Fibroblast of skin of back (primary cell): ENCODE measurements around the gene OR7A17. TPM values are rescaled to one million over a fixed set of nuclear protein-coding genes. Genes with fewer than 3 reads are reported as not detected.

Experiments used
- DNase-seq: peaks from one replicate; pipeline ENCODE4 v3.0.0-alpha.2; 2013
- polyA plus RNA-seq, 2 experiments: library from polyadenylated mRNA; unstranded; fragments of 120-200 nt; gene quantifications; one replicate each; pipeline ENCODE4 v1.2.1, GENCODE V29; 2013; ENCODE audit not compliant: insufficient read length in 2 of 2

Gene OR7A17
- polyA plus RNA-seq (2013, experiment 1 of 2; ENCODE audit: insufficient read length), result not detected
- not detected for polyA plus RNA-seq (2013, experiment 2 of 2; ENCODE audit: insufficient read length)

DNA sequence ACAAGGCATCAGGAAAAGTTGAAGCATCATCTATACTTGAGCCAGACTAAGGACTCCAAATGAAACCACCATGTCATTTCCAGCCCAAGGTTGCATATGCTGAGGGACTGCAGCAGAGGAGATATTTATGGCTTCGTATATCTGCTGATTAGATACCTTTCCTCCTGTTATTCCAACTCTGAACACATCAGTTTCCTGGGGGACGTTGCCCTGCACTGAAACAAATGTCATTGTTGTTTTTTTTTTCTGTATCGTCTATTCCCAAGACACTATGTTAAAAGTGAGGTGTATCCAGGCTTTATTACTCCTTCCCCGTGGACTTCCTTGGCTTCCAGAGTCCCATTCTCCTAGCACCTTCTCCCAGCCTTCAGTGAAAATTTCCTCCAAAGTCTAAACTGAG lies at the start of gene OR7A17:
Gene OR7A17 (minus strand): TSS at position 101 of the 400 bp plus-strand sequence. CDS start 4,777 bp downstream, outside the sequence.
- no peak for DNase-seq

DNA sequence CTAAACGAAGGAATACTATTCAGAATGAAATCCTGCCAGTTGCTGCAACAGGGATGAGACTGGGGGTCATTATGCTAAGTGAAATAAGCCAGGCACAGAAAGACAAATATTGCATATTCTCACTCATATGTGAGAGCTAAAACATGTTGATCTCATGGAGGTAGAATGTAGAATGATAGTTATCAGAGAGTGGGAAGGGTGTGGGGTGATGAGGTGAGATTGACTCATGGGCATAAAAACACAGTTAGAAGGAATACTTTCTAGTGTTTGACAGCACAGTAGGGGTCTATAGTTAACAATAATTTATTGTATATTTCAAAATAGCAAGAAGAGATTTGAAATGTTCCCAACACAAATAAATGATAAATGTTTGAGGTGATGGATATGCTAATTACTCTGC lies 47.6 kb upstream of the OR7A17 start:
- DNase-seq, result no peak

DNA sequence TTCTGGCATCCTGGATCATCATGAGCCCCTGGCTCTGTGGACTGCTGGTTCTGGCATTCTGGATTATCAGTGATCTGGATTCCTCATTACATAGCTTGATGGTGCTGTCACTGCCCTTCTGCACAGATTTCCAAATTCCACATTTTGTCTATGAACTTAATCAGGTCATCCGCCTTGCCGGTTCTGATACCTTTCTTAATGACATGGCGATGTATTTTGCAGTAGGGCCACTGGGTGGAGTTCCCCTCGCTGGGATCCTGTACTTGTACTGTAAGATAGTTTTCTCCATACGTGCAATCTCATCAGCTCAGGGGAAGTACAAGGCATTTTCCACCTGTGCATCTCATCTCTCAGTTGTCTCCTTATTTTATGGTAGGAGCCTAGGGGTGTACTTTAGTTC lies 30.9 kb upstream of the OR7A17 start:
- DNase-seq, result no peak

DNA sequence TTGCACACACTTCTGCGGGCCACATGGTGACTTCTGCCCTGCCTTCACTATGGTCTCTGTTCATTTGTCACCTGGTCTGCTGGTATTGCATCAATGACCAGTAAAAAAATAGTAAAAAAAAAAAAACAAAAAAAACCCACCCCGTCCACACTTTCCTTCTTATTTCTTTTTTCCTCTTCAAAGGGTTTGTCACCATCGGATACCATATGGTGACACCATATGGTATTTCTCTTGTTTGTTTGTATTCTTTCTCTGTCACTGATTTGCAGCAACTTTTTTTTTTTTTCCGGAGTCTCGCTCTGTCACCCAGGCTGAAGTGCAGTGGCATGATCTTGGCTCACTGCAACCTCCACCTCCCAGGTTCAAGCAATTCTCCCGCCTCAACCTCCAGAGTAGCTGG lies 29.2 kb upstream of the OR7A17 start:
- no peak for DNase-seq

DNA sequence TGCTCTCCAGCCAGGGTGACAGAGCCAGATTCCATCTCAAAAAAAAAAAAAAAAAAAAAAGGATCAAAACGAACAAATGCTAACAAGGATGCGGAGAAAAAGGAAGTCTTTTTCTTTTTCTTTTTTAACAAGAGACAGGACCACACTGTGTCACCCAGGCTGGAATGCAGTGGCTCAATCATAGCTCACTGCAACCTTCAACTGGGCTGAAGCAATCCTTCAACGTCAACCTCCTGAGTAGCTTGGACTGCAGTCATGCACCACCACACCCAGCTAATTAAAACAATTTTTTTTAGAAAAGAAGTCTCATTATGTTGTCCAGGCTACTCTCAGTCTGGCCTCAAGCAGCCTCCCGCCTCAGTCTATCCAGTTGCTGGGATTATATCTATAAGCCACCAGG lies 20.8 kb upstream of the OR7A17 start:
- no peak for DNase-seq

DNA sequence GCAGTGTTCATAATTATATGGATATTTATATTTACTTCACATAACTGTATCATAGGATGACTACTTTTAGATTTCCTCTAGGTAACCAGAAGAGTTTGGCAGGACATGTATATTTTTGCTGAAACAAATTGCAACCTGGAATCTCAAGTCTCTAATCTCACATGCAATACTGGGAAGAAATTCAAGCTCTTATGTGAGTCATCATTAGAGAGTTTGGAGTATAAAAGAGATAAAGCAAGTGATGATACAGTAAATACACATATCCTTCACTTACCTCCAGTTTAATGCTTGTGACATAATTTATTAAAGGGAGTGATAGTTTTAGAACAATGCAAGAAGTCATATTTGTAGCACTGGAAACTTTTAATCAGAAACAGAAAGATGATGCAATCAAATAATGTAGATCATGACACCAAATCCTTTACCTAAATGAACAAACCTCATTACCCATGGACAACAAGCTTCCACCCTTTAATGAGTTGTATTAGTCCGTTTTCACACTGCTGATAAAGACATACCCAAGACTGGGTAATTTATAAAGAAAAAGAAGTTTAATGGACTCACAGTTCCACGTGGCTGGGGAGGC lies 15.8 kb upstream of the OR7A17 start:
- no peak for DNase-seq

DNA sequence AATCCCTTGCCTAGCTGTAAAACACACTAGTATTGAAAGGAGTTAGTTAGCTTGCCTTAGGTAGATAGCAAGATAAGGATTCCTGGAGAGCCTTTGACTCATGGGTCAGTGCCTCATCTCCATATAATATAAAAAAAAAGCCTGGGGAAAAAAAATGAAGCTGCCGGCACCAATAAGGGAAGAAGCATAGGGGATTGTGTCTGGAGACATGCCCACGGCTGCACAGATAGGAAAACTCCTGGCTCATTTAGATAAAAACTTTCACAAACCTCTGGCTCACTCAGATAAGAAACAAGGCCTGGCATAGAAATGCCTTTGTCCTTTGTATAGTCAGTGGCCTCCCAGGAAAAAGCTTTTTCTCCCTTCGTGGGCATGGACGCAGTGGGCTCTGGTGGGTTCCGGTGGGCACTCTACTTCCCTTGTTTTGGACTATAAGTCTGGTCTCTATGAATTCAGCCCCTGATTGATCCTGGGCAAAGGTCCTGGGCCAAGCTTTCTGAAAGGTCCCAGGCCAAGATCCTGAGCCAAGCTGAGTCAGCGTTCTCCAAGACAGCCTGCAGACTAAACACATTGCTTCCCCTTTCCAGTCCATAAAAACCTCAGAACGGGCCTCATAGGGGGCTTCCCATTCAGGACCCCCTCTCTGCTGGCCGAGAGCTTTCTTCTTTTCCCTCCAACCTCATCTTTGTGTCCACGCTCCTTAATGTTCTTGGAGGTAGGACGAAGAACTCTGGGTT lies 4.9 kb upstream of the OR7A17 start:
- no peak for DNase-seq

DNA sequence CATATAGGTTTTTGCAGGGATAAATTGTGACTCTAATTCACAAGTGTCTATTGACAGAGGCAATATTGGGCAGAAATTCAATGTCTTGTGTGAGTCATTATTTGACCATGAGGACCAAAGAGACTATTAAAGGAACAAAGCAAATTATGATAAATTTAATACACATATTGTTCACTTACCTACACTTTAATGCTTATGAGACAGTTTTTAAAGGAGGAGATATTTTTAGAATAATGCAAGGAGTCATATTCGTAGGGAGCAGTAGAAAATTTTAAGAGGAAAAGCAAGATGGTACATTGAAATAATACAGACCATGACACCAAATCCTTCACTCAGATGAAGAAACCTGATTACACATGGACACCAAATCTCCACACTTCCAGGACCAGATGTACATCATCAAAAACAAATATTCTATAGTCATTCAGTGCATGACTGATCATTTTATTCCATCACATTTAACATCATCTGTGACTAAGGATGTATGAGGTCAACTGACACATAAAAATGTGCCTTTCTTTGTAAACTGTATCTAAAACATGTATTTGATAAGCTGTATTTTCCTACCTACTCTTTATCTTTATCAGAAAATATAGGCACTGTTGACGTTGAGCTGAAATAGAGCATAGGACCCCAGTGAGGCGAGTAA lies 4.2 kb upstream of the OR7A17 start:
- no peak for DNase-seq

DNA sequence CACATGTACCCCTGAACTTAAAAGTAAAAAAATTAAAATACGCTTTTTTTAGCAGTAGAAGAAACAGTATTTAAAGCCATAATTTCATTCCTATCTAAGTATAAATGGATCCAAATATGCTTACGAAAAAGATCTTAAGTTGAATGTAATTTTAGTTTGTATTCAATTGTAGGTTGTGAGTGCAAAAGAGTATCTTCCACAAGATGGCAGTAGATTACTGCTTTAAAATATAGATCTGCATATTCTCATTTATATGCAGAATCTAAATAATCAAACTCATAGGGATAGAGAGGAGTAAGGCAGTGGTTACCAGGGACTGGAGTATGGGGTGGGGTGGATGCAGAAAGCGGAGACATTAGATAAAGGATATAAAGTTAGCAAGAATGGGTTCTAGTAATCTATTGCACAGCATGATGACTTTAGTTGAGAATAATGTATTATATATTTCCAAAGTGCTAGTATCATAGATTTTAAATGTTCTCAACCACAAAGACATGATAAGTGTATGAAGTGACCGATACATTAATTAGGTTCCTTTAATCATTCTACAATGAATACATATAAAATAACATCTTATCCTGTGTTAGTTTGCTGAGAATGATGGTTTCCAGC lies 14.2 kb downstream of the OR7A17 start:
- peak; percentile 3 for DNase-seq

DNA sequence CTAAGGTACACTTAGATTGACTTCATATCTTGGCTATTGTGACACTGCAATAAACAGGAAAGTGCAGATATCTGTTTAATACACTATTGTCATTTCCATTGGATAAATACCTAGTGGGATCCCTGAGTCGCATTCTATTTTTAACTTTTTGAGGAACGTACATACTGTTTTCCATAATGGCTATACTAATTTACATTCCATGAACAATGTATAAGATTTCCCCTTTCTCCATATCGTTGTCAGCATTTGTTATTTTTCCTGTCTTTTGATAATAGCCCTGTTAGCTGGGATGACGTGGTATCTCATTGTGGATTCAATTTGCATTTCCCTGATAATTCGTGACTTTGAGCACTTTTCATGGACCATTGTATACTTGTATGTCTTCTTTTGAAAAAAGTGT lies 17.4 kb downstream of the OR7A17 start:
- no peak for DNase-seq

DNA sequence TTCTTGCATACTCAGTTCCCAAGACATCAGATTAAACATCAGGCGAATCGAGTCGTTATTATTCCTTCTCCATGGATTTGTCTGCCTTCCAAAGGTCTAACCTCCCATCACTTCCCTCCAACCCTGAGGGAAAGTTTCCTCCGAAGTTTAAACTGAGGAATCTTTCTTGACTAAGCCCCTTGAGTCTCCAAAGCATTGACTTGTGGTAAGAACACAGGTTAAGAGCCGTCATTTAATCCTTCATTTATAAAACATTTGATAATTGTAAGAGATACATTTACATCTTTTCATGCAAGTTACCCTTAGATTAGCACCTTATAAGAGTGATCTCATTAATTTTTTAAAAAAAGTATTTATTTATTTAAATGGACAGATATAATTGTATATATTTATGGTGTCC lies 37.1 kb downstream of the OR7A17 start, which contains the start of gene OR7A10:
Gene OR7A10 (minus strand): TSS at position 101 of the 400 bp plus-strand sequence. CDS start 7,045 bp downstream, outside the sequence.
- no peak for DNase-seq

DNA sequence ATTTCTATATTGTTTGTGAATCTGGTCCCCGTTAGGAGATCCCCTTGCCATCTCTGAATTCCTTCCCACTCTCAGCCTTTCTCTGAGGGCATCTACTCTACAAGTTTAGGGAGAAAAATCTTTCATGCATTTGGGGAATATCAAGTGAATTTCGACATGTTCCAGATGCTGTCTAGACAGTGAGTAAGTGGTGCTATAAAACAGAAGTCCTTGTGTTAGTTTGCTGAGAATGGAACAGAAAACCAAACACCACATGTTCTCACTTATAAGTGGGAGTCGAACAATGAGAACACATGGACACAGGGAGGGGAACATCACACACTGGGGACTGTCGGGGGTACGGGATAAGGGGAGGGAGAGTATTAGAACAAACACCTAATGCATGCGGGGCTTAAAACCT lies 42.4 kb downstream of the OR7A17 start:
- no peak for DNase-seq

DNA sequence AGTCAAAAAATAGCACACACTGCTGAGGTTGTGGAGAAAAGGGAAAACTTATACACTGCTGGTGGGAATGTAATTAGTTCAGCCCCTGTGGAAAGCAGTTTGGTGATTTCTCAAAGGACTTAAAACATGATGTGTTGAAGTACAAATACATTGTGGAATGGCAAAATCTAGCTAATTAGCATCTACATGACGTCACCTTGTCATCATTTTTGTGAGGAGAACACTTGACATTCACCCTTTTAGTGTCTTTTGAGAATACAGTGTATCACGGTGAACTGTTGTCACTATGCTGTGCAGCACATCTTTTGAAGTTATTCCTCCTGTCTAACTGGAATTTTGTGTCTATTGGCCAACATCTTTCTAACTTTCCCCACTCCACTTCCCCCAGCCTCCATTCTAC lies 42.8 kb downstream of the OR7A17 start:
- no peak for DNase-seq

DNA sequence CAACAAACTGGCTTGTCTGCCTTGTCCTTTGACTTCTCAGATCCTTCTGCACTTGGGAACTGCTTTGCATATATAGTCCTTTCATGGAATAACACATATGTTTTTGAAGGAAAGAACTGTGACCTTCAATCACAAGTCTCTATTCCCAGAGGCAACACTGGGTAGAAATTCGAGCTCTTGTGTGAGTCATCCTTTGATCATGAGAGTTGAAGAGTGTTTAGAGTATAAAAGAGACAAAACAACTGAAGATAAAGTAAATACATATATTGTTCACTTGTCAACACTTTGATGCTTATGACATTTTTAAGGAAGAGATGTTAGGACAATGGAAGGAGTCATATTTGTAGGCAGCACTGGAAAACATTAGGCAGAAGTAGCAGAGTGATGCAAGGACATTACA lies 45.7 kb downstream of the OR7A17 start:
- DNase-seq, result no peak

DNA sequence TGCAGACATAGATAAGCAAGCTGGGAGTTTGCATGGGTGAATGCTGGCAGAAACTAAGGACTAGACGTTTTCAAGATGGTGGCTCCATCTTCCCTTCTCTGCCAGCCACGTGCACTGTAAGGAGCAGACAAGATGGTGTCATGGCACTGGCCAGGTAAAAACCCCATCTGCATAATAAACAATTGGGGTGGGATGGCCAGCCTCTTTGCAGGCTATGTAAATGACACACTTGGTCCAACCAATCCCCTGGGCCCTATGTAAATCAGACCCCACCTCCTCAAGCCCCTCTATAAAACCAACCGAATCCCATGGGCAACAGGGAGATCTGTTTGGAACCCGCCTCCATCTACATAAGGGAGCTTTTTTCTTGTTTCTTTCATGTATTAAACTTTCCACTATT lies 48.5 kb downstream of the OR7A17 start:
- DNase-seq, result no peak

DNA sequence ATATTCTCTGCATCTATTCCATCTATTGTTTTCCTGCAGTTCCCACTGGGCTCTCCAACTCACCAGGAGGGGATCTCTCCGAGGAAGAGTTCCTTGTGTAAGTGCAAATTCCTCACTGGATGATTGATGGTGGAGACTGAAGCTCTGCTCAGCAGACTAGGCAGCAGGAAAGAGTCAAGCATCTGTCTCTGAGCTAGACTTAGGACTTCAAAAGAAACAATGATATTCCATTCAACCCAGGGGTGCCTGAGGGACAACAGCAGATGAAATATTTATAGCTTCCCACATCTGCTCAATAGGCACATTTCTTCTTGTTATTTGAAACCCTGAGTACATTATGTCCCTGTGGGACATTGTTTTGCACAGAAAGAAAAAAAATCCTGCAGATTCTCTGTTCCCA lies 50.9 kb downstream of the OR7A17 start, which contains the start of the genes OR7A5 and OR7C1:
Gene OR7A5 (minus strand): TSS at position 175 of the 400 bp plus-strand sequence. CDS start 6,944 bp downstream, outside the sequence.
Gene OR7C1 (minus strand): TSS at position 175 of the 400 bp plus-strand sequence. CDS start 35,049 bp downstream, outside the sequence.
- DNase-seq, result no peak

DNA sequence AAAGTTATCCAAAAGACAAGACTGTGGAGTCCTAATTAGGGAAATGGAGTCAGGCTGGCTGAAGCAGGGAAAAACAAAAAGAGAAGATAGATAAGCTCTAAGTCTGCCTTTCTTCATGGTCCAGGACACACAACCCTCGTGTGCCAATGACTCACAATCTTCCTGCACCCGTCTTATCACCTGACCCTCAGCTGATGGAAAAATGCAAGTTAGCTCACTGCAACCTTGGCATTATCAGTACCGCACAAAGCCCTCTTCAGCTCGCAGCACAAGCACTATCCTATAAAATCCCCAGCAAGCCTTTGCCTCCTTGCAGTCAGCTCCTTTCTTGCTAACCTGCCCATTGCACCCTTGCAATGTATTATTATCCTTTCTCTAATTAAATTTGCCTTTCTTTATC lies 55.2 kb downstream of the OR7A17 start:
- DNase-seq, result no peak
